Panc1 (cell line): ENCODE measurements around the gene B3GALT5. TPM values are rescaled to one million over a fixed set of nuclear protein-coding genes. Genes with fewer than 3 reads are reported as not detected.

Experiments
- ATAC-seq: fragments of 200-7000 bp; cut with Tn5 transposase; 2 replicates; pipeline ENCODE4 v1.9.1; 2020; ENCODE audit warnings: mild to moderate bottlenecking, moderate library complexity
- BruUV-seq: library from RNA; stranded (reverse); fragments of 400-500 nt; replicated peaks from 2 replicates; lab custom pipeline; 2021; lab: Mats Ljungman, UMichigan
- CTCF ChIA-PET: fragments of 300-600 bp; sonication (Branson Sonifier 250); formaldehyde crosslinking; loops from one replicate; lab custom pipeline; 2022; ENCODE audit warnings: antibody characterized with exemption; lab: Charles Lee
- POLR2A ChIA-PET: fragments of 300-600 bp; sonication (Branson Sonifier 250); formaldehyde crosslinking; loops from one replicate; lab custom pipeline; 2022; ENCODE audit warnings: antibody characterized with exemption; lab: Charles Lee
- DNase-seq: peaks from one replicate; pipeline ENCODE4 v3.0.0-alpha.2; 2010; ENCODE audit warnings: low read depth, low spot score
- H3K27ac ChIP-seq: 2 replicates; pipeline ENCODE4 v1.5.1; 2011; ENCODE audit warnings: mild to moderate bottlenecking, low read length, inconsistent platforms
- H3K27me3 ChIP-seq: fragments of 200-500 bp; sonication (Bioruptor generic); 2 replicates; pipeline ENCODE4 v1.6.0; 2014; ENCODE audit warnings: low read length, inconsistent platforms; ENCODE audit not compliant: control insufficient read depth, insufficient read depth
- H3K36me3 ChIP-seq: fragments of 200-500 bp; sonication (Bioruptor generic); 2 replicates; pipeline ENCODE4 v1.5.1; 2014; ENCODE audit warnings: inconsistent platforms, mild to moderate bottlenecking, low read length, moderate library complexity; ENCODE audit not compliant: control insufficient read depth, insufficient read depth
- H3K4me1 ChIP-seq: 2 replicates; pipeline ENCODE4 v1.5.1; 2011; ENCODE audit warnings: inconsistent platforms, mild to moderate bottlenecking, low read length, moderate library complexity; ENCODE audit not compliant: control insufficient read depth, insufficient read depth
- H3K4me3 ChIP-seq, 2 experiments: 2 replicates each; pipeline ENCODE4 v1.5.1; 2011 to 2012; ENCODE audit warnings: low read depth in 2 of 2, low read length in 2 of 2, mild to moderate bottlenecking in 2 of 2, inconsistent platforms in 1 of 2, moderate library complexity in 1 of 2
- H3K9me3 ChIP-seq: fragments of 200-500 bp; sonication (Bioruptor generic); 2 replicates; pipeline ENCODE4 v1.5.1; 2014; ENCODE audit warnings: low read depth, mild to moderate bottlenecking, inconsistent platforms, low read length, moderate library complexity; ENCODE audit not compliant: control insufficient read depth, insufficient read depth
- POLR2AphosphoS5 ChIP-seq: IDR thresholded peaks from 2 replicates; pipeline ENCODE4 v1.6.1; 2012; ENCODE audit warnings: mild to moderate bottlenecking, low read depth, low read length, moderate library complexity
- SIN3A ChIP-seq: IDR thresholded peaks from 2 replicates; pipeline ENCODE4 v1.6.1; 2012; ENCODE audit warnings: low read depth, mild to moderate bottlenecking, low read length, moderate library complexity, borderline replicate concordance; ENCODE audit not compliant: insufficient read depth
- TCF7L2 ChIP-seq: IDR thresholded peaks from 2 replicates; pipeline ENCODE4 v1.6.1; 2011; ENCODE audit warnings: mild to moderate bottlenecking, low read depth, low read length, inconsistent platforms
- in situ Hi-C: cut with HindIII; loops from 2 replicates; pipeline ENCODE4 v1.10.0; 2016; ENCODE audit warnings: low sequenced_read_pairs, low pct_unique_long_range_greater_than_20kb
- intact Hi-C: fragments of 100-400 bp; cut with micrococcal nuclease; formaldehyde crosslinking; loops from one replicate; pipeline ENCODE4 v1.10.0; 2022; ENCODE audit not compliant: unreplicated experiment
- total RNA-seq: library from RNA; stranded (reverse); gene quantifications from one replicate; pipeline ENCODE4 v1.2.1, GENCODE V29; 2021; ENCODE audit not compliant: unreplicated experiment
- TF ChIP-seq, protein P1 (sequence below): fragments of 450-650 bp; IDR thresholded peaks from 2 replicates; pipeline ENCODE4 v1.5.1; 2017; ENCODE audit warnings: mild to moderate bottlenecking
- TF ChIP-seq, protein P2 (sequence below), 2 experiments: IDR thresholded peaks; 2 replicates each; pipeline ENCODE4 v1.6.1; 2011 to 2012; ENCODE audit warnings: low read depth in 2 of 2, control low read depth in 1 of 2, low read length in 1 of 2, mild to moderate bottlenecking in 1 of 2, moderate library complexity in 1 of 2; ENCODE audit not compliant: insufficient read depth in 1 of 2

Gene B3GALT5
- total RNA-seq, 1 experiment from 2014 or later, result 0.10 TPM

DNA sequence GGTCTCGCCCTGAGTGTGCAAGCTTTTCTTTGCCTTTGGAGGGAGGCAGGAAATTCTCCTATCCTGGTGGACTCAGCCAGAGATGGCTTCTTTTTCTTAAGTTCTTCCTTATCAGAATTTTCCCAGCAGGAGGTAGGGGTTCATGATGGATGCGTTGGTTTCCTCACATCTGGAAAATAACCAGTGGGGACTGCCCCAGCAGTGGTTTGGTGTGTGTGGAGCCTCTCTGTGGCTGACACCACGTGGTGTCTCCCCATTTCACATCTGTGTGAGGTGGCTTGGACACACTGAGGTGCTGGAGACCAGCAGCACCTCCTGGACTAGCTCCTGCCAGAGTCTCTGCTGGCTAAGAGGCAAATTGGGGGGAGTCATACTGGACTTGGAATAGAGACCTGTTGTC lies 32.6 kb downstream of the B3GALT5 start:
- no peak overlapping the region for H3K4me3 ChIP-seq
- no peak for ATAC-seq
- H3K27ac ChIP-seq, result no peak overlapping the region
- intact Hi-C loops, result no loop called here
- H3K9me3 ChIP-seq, result no peaks in the 10 kb centered on the region
- DNase-seq, result no peak
- BruUV-seq, result no TSS peak
- TF ChIP-seq, protein P1, sequence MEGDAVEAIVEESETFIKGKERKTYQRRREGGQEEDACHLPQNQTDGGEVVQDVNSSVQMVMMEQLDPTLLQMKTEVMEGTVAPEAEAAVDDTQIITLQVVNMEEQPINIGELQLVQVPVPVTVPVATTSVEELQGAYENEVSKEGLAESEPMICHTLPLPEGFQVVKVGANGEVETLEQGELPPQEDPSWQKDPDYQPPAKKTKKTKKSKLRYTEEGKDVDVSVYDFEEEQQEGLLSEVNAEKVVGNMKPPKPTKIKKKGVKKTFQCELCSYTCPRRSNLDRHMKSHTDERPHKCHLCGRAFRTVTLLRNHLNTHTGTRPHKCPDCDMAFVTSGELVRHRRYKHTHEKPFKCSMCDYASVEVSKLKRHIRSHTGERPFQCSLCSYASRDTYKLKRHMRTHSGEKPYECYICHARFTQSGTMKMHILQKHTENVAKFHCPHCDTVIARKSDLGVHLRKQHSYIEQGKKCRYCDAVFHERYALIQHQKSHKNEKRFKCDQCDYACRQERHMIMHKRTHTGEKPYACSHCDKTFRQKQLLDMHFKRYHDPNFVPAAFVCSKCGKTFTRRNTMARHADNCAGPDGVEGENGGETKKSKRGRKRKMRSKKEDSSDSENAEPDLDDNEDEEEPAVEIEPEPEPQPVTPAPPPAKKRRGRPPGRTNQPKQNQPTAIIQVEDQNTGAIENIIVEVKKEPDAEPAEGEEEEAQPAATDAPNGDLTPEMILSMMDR, result no peak
- TF ChIP-seq, protein P2, sequence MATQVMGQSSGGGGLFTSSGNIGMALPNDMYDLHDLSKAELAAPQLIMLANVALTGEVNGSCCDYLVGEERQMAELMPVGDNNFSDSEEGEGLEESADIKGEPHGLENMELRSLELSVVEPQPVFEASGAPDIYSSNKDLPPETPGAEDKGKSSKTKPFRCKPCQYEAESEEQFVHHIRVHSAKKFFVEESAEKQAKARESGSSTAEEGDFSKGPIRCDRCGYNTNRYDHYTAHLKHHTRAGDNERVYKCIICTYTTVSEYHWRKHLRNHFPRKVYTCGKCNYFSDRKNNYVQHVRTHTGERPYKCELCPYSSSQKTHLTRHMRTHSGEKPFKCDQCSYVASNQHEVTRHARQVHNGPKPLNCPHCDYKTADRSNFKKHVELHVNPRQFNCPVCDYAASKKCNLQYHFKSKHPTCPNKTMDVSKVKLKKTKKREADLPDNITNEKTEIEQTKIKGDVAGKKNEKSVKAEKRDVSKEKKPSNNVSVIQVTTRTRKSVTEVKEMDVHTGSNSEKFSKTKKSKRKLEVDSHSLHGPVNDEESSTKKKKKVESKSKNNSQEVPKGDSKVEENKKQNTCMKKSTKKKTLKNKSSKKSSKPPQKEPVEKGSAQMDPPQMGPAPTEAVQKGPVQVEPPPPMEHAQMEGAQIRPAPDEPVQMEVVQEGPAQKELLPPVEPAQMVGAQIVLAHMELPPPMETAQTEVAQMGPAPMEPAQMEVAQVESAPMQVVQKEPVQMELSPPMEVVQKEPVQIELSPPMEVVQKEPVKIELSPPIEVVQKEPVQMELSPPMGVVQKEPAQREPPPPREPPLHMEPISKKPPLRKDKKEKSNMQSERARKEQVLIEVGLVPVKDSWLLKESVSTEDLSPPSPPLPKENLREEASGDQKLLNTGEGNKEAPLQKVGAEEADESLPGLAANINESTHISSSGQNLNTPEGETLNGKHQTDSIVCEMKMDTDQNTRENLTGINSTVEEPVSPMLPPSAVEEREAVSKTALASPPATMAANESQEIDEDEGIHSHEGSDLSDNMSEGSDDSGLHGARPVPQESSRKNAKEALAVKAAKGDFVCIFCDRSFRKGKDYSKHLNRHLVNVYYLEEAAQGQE (IDR thresholded peaks at IDR 0.05; ENCODE audit: insufficient read depth in 1 of 2, low read depth in 2 of 2, low read length in 1 of 2), result no peak
- TF ChIP-seq SIN3A (no peak), TCF7L2 (no peak), POLR2AphosphoS5 (no peak)
- H3K36me3 ChIP-seq, result no peaks in the 10 kb centered on the region
- H3K4me1 ChIP-seq, result no peaks in the 10 kb centered on the region
- CTCF ChIA-PET, result no interaction called here
- POLR2A ChIA-PET, result no interaction called here
- in situ Hi-C loops, result no loop called here
- peaks cover 2% of the 10 kb centered on the region for H3K27me3 ChIP-seq

DNA sequence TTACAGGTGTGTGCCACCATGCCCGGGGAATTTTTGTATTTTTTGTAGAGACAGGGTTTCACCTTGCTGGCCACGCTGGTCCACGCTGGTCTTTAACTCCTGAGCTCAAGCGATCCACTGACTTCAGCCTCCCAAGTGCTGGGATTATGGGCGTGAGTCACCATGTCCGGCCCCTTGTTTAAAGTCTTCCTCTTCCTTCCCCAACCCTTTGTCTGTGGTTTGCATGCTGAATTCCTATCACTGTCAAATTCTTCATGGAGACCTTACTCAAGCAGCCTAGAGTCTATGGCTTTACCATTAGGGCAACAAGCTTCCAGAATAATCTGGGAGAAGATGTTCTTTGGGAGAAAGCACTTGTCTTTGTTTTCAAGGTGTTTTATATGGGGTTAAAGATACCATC lies 34.7 kb downstream of the B3GALT5 start:
- Histone ChIP-seq H3K27ac (no peak overlapping the region), H3K4me3 (no peak overlapping the region), H3K9me3 (no peaks in the 10 kb centered on the region), H3K36me3 (no peaks in the 10 kb centered on the region), H3K4me1 (no peaks in the 10 kb centered on the region), H3K27me3 (no peaks in the 10 kb centered on the region; the same call in 1 of the 2 replicates)
- ChIA-PET CTCF (no interaction called here), POLR2A (no interaction called here)
- intact Hi-C loops (no loop called here), in situ Hi-C loops (no loop called here)
- no TSS peak for BruUV-seq
- DNase-seq (no peak), ATAC-seq (no peak)
- no peak for TF ChIP-seq TCF7L2
- TF ChIP-seq, protein P2 (IDR thresholded peaks at IDR 0.05; ENCODE audit: insufficient read depth in 1 of 2, low read depth in 2 of 2, low read length in 1 of 2), result no peak
- TF ChIP-seq POLR2AphosphoS5, result no peak
- no peak for TF ChIP-seq SIN3A
- TF ChIP-seq, protein P1, result no peak
